ENCODE measurements around the gene TM9SF3. TPM values are rescaled to one million over a fixed set of nuclear protein-coding genes. Genes with fewer than 3 reads are reported as not detected.

Gene TM9SF3
- total RNA-seq, 2 donors from 2014 or later = 46.0 to 46.7 TPM

GRCh38 chr10:96625173-96625572 lies 38.4 kb upstream of the TM9SF3 start:
- Histone ChIP-seq H3K9me3 (no peaks in the 10 kb centered on the region), H3K27ac (no peak overlapping the region), H3K27me3 (no peaks in the 10 kb centered on the region), H3K36me3 (no peaks in the 10 kb centered on the region), H3K4me1 (peaks cover 0 to 2% of the 10 kb centered on the region in 2 donors), H3K4me3 (no peak overlapping the region)
- DNase-seq (ENCODE audit: low spot score) = no peak
- TF ChIP-seq, protein P1, sequence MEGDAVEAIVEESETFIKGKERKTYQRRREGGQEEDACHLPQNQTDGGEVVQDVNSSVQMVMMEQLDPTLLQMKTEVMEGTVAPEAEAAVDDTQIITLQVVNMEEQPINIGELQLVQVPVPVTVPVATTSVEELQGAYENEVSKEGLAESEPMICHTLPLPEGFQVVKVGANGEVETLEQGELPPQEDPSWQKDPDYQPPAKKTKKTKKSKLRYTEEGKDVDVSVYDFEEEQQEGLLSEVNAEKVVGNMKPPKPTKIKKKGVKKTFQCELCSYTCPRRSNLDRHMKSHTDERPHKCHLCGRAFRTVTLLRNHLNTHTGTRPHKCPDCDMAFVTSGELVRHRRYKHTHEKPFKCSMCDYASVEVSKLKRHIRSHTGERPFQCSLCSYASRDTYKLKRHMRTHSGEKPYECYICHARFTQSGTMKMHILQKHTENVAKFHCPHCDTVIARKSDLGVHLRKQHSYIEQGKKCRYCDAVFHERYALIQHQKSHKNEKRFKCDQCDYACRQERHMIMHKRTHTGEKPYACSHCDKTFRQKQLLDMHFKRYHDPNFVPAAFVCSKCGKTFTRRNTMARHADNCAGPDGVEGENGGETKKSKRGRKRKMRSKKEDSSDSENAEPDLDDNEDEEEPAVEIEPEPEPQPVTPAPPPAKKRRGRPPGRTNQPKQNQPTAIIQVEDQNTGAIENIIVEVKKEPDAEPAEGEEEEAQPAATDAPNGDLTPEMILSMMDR (IDR thresholded peaks at IDR 0.05) = no peak

GRCh38 chr10:96622013-96622787 lies 35.4 kb upstream of the TM9SF3 start:
- no peaks in the 10 kb centered on the region for H3K36me3 ChIP-seq
- DNase-seq (ENCODE audit: low spot score) = no peak
- peaks cover 0 to 31% of the 10 kb centered on the region in 2 donors for H3K4me1 ChIP-seq
- TF ChIP-seq, protein P1 (IDR thresholded peaks at IDR 0.05) = no peak
- no peak overlapping the region for H3K27ac ChIP-seq
- no peak overlapping the region for H3K4me3 ChIP-seq
- no peaks in the 10 kb centered on the region for H3K9me3 ChIP-seq
- H3K27me3 ChIP-seq = no peaks in the 10 kb centered on the region

DNA sequence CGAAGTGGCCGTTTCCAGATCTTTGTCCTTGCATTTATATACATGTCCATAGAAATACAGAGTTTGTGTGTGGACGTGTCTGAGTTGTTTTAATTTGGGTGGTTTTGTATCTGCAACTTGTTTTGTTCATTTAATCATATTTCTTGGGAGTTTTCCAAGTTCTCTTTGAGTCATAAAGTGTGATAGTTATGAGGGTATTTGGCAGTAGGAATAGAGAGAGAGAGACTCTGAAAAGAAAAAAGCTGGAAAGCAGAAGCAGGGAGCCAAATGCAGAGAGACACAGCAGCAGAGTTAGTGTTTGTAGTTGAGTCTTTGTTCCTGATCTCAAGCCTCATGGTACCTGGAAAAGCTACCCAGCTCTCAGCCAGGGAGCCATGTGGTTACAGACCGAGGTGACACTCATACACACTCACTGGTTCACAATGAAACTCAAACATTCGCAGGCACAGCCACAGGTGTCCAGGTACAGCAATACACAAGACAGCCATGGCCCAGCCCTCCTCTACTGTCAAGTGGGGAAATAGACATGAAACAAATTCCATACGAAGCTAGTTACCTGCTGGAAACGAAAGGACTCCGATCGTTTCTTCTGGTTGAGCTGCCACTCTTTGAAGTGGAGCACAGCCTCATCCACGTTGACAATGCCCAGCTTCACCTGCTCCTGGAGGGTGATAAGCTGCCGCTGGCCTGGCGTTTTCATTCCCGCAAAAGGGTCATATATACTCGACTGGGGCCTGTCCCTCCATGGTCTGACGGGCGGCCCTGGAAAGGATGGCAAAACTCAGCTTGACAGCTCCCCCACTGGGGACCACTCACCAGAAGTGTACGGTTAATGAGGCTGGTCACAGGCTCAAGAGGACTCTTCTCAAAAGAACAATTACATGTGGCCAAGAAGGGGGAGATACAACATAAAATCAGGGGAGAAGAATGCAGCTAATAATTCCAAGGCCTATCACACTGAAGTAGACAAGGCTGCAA lies 33.3 kb upstream of the TM9SF3 start:
- no peak for DNase-seq (ENCODE audit: low spot score)
- Histone ChIP-seq H3K4me1 (peaks cover 0 to 34% of the 10 kb centered on the region in 2 donors), H3K27ac (peak overlapping the region; percentile 79 to 93), H3K27me3 (no peaks in the 10 kb centered on the region), H3K36me3 (no peaks in the 10 kb centered on the region), H3K4me3 (no peak overlapping the region), H3K9me3 (no peaks in the 10 kb centered on the region)
- TF ChIP-seq, protein P1 (IDR thresholded peaks at IDR 0.05) = no peak

GRCh38 chr10:96619120-96619519 lies 32.3 kb upstream of the TM9SF3 start:
- no peaks in the 10 kb centered on the region for H3K27me3 ChIP-seq
- DNase-seq (ENCODE audit: low spot score) = no peak
- peak overlapping the region; percentile 79 to 93 for H3K27ac ChIP-seq
- TF ChIP-seq, protein P1 (IDR thresholded peaks at IDR 0.05) = no peak
- H3K36me3 ChIP-seq = no peaks in the 10 kb centered on the region
- H3K4me3 ChIP-seq = no peak overlapping the region
- no peaks in the 10 kb centered on the region for H3K9me3 ChIP-seq
- peaks cover 0 to 35% of the 10 kb centered on the region in 2 donors for H3K4me1 ChIP-seq

DNA sequence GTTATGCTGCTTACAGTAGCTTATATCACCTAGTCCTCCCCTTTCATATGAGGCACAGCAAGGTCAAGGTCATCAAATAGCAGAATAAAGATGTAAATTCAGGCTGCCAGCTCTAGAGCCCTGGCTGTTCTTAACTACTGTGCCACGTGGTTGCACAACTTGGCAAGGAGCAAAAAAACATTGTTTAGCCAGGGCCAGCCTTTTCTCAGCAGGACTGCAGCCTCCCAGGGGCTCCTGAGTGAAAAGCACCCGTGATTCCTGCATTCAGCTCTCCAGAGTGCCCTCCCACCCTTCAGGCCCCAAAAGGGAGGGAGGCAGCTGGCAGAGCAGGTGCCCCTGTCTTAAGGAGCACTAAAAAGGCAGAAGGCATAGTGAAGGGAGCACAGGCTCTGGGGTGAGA lies 31.8 kb upstream of the TM9SF3 start:
- Histone ChIP-seq H3K4me1 (peaks cover 0 to 39% of the 10 kb centered on the region in 2 donors), H3K27me3 (no peaks in the 10 kb centered on the region), H3K4me3 (no peak overlapping the region), H3K27ac (peak overlapping the region; percentile 79 to 93), H3K36me3 (no peaks in the 10 kb centered on the region), H3K9me3 (no peaks in the 10 kb centered on the region)
- no peak for DNase-seq (ENCODE audit: low spot score)
- TF ChIP-seq, protein P1 (IDR thresholded peaks at IDR 0.05) = no peak
